PC-3 (cell line): ENCODE measurements around the gene TFF3. TPM values are rescaled to one million over a fixed set of nuclear protein-coding genes. Genes with fewer than 3 reads are reported as not detected.
A peak's percentile ranks its signal among the peaks of the same experiment; 100 is the strongest.

Source experiments
- ATAC-seq: fragments of 200-7000 bp; cut with Tn5 transposase; 2 replicates; pipeline ENCODE4 v1.9.1; 2020; ENCODE audit warnings: mild to moderate bottlenecking, moderate library complexity
- BruUV-seq: library from RNA; stranded (reverse); fragments of 400-500 nt; replicated peaks from 2 replicates; lab custom pipeline; 2021; lab: Mats Ljungman, UMichigan
- CTCF ChIA-PET: fragments of 300-600 bp; sonication (Branson Sonifier 250); formaldehyde crosslinking; loops from one replicate; lab custom pipeline; 2022; ENCODE audit warnings: antibody characterized with exemption; lab: Charles Lee
- POLR2A ChIA-PET: fragments of 300-600 bp; sonication (Branson Sonifier 250); formaldehyde crosslinking; loops from one replicate; lab custom pipeline; 2022; ENCODE audit warnings: antibody characterized with exemption; ENCODE audit not compliant: unreplicated experiment; lab: Charles Lee
- DNase-seq: peaks from one replicate; pipeline ENCODE4 v3.0.0-alpha.2; 2015
- H2AFZ ChIP-seq: fragments of 300-600 bp; sonication (generic); 2 replicates; pipeline ENCODE4 v1.6.0; 2016; ENCODE audit warnings: antibody characterized with exemption, low read length
- H3F3A ChIP-seq: fragments of 300-600 bp; sonication (generic); one replicate; pipeline ENCODE4 v1.6.0; 2017; ENCODE audit warnings: antibody characterized with exemption, low read length, control low read depth, mild to moderate bottlenecking; ENCODE audit not compliant: unreplicated experiment
- H3K27ac ChIP-seq: fragments of 300-600 bp; sonication (generic); 2 replicates; pipeline ENCODE4 v1.5.1; 2016; ENCODE audit warnings: mild to moderate bottlenecking, low read length
- H3K27me3 ChIP-seq: fragments of 300-600 bp; sonication (generic); 2 replicates; pipeline ENCODE4 v1.6.1; 2016; ENCODE audit warnings: low read length, mixed read lengths
- H3K36me3 ChIP-seq: fragments of 300-600 bp; sonication (generic); 2 replicates; pipeline ENCODE4 v1.6.1; 2016; ENCODE audit warnings: low read depth, mixed run types, low read length, mixed read lengths
- H3K4me1 ChIP-seq: fragments of 300-600 bp; sonication (generic); 2 replicates; pipeline ENCODE4 v1.5.1; 2016; ENCODE audit warnings: low read length; ENCODE audit not compliant: insufficient read depth
- H3K4me2 ChIP-seq: fragments of 300-600 bp; sonication (generic); 2 replicates; pipeline ENCODE4 v1.6.0; 2016; ENCODE audit warnings: low read length
- H3K4me3 ChIP-seq: fragments of 300-600 bp; sonication (generic); 2 replicates; pipeline ENCODE4 v1.5.1; 2016; ENCODE audit warnings: mild to moderate bottlenecking, low read length, mixed read lengths
- H3K79me2 ChIP-seq: fragments of 300-600 bp; sonication (generic); 2 replicates; pipeline ENCODE4 v1.6.1; 2017; ENCODE audit warnings: low read length, mixed read lengths
- H3K9ac ChIP-seq: fragments of 300-600 bp; sonication (generic); 2 replicates; pipeline ENCODE4 v1.6.0; 2016; ENCODE audit warnings: mild to moderate bottlenecking, low read length
- H3K9me2 ChIP-seq: fragments of 300-600 bp; sonication (generic); replicated peaks from 2 replicates; pipeline ENCODE4 v1.6.1; 2016; ENCODE audit warnings: mixed run types, low read length, mixed read lengths
- H3K9me3 ChIP-seq: fragments of 300-600 bp; sonication (generic); 2 replicates; pipeline ENCODE4 v1.6.1; 2016; ENCODE audit warnings: low read length, mixed read lengths
- H4K20me1 ChIP-seq: fragments of 300-600 bp; sonication (generic); 2 replicates; pipeline ENCODE4 v1.6.1; 2016; ENCODE audit warnings: low read length, mixed read lengths
- CTCF ChIP-seq: fragments of 300-600 bp; sonication (generic); conservative IDR thresholded peaks from 2 replicates; pipeline ENCODE4 v1.5.1; 2017; ENCODE audit warnings: antibody characterized with exemption, low read depth, mild to moderate bottlenecking, low read length
- EZH2 ChIP-seq: fragments of 300-600 bp; sonication (generic); IDR thresholded peaks from one replicate; pipeline ENCODE4 v1.6.1; 2017; ENCODE audit warnings: antibody characterized with exemption, mild to moderate bottlenecking, low read length; ENCODE audit not compliant: unreplicated experiment
- EZH2phosphoT487 ChIP-seq: fragments of 300-600 bp; sonication (generic); IDR thresholded peaks from 2 replicates; pipeline ENCODE4 v1.6.1; 2018; ENCODE audit warnings: mild to moderate bottlenecking, antibody characterized with exemption, low read length, borderline replicate concordance
- intact Hi-C: fragments of 100-400 bp; cut with micrococcal nuclease; formaldehyde crosslinking; loops from 2 replicates; pipeline ENCODE4 v1.9.0; 2023
- total RNA-seq: library from RNA; depleted of rRNA; stranded (reverse); fragments of >200 nt; gene quantifications from 2 replicates; pipeline ENCODE4 v1.2.3, GENCODE V29; 2014

TFF3 gene
- total RNA-seq, 1 experiment from 2014 or later: 2.8 TPM

- DNase-seq (no peak), ATAC-seq (no peak)
- Histone ChIP-seq H3K4me2 (no peak overlapping the region), H3K27ac (no peak overlapping the region), H3K4me3 (no peak overlapping the region), H4K20me1 (no peaks in the 10 kb centered on the region), H3K4me1 (peaks cover 16% of the 10 kb centered on the region), H3K9me3 (peaks cover 9% of the 10 kb centered on the region; the same call in 1 of the 2 replicates), H3F3A (no peaks in the 10 kb centered on the region), H3K36me3 (no peaks in the 10 kb centered on the region), H3K79me2 (no peaks in the 10 kb centered on the region), H2AFZ (no peak overlapping the region), H3K9me2 (no peaks in the 10 kb centered on the region), H3K9ac (no peak overlapping the region), H3K27me3 (no peaks in the 10 kb centered on the region)
- ChIA-PET POLR2A (no interaction called here), CTCF (no interaction called here)
- intact Hi-C loops: no loop called here
- TF ChIP-seq CTCF (no peak), EZH2phosphoT487 (no peak), EZH2 (no peak)
- BruUV-seq: no TSS peak
These were observed 40.8 kb upstream of the TFF3 start for GRCh38 chr21:42356046-42356445.

GRCh38 chr21:42353623-42354022 is 38.4 kb upstream of the TFF3 start:
- DNase-seq (no peak), ATAC-seq (no peak)
- H4K20me1 ChIP-seq: no peaks in the 10 kb centered on the region
- H3K9ac ChIP-seq: no peak overlapping the region
- no peaks in the 10 kb centered on the region for H3F3A ChIP-seq
- H3K4me2 ChIP-seq: no peak overlapping the region
- BruUV-seq: no TSS peak
- ChIA-PET CTCF (no interaction called here), POLR2A (interaction anchor here (0.5 kb wide), 1 partner anchor 104 kb away, joined by 3 read pairs; no protein-coding TSS in a partner anchor)
- H3K36me3 ChIP-seq: no peaks in the 10 kb centered on the region
- no peaks in the 10 kb centered on the region for H3K79me2 ChIP-seq
- peaks cover 25% of the 10 kb centered on the region for H3K4me1 ChIP-seq
- no peak overlapping the region for H3K4me3 ChIP-seq
- no peaks in the 10 kb centered on the region for H3K9me2 ChIP-seq
- H3K27ac ChIP-seq: no peak overlapping the region
- intact Hi-C loops: no loop called here
- peaks cover 9% of the 10 kb centered on the region; the same call in 1 of the 2 replicates for H3K9me3 ChIP-seq
- no peaks in the 10 kb centered on the region for H3K27me3 ChIP-seq
- TF ChIP-seq EZH2phosphoT487: no peak
- TF ChIP-seq EZH2: no peak
- no peak for TF ChIP-seq CTCF
- H2AFZ ChIP-seq: no peak overlapping the region

- Histone ChIP-seq H3K27ac (peak overlapping the region; percentile 87), H4K20me1 (no peaks in the 10 kb centered on the region), H3K9me2 (no peaks in the 10 kb centered on the region), H3K4me1 (peaks cover 25% of the 10 kb centered on the region), H3K4me3 (no peak overlapping the region), H3K9ac (peak overlapping the region; percentile 52; the same call in 1 of the 2 replicates), H3F3A (no peaks in the 10 kb centered on the region), H3K4me2 (no peak overlapping the region), H3K36me3 (no peaks in the 10 kb centered on the region), H3K9me3 (peaks cover 9% of the 10 kb centered on the region; the same call in 1 of the 2 replicates), H3K27me3 (no peaks in the 10 kb centered on the region), H3K79me2 (no peaks in the 10 kb centered on the region), H2AFZ (no peak overlapping the region)
- CTCF ChIA-PET: no interaction called here
- no TSS peak for BruUV-seq
- intact Hi-C loops: no loop called here
- TF ChIP-seq EZH2 (no peak), EZH2phosphoT487 (no peak), CTCF (no peak)
- POLR2A ChIA-PET: no interaction called here
- ATAC-seq: no peak
- DNase-seq: peak; percentile 51
These were observed 37.4 kb upstream of the TFF3 start for GRCh38 chr21:42352441-42353095.
